RWPE2 (cell line): ENCODE measurements around the gene ALOX5AP.

ENCODE experiments used
- ATAC-seq: fragments of 200-7000 bp; cut with Tn5 transposase; 3 replicates; pipeline ENCODE4 v1.9.1; 2021; ENCODE audit warnings: low read depth
- DNase-seq: peaks from one replicate; pipeline ENCODE4 v3.0.0-alpha.2; 2020; ENCODE audit warnings: low spot score
- H3K27ac ChIP-seq: fragments of 450-650 bp; 2 replicates; pipeline ENCODE4 v1.5.1; 2017; ENCODE audit warnings: mild to moderate bottlenecking; ENCODE audit not compliant: poor library complexity, severe bottlenecking
- H3K27me3 ChIP-seq: fragments of 250-450 bp; sonication (Bioruptor Pico); 2 replicates; pipeline ENCODE4 v1.5.1; 2021; ENCODE audit warnings: mild to moderate bottlenecking, moderate library complexity; ENCODE audit not compliant: insufficient read depth, poor library complexity, severe bottlenecking
- H3K36me3 ChIP-seq: fragments of 250-450 bp; sonication (Bioruptor Pico); 2 replicates; pipeline ENCODE4 v1.5.1; 2020; ENCODE audit warnings: low read depth, mild to moderate bottlenecking, moderate library complexity
- H3K4me1 ChIP-seq: fragments of 250-450 bp; sonication (Bioruptor Pico); 2 replicates; pipeline ENCODE4 v1.5.1; 2021; ENCODE audit warnings: mild to moderate bottlenecking, moderate library complexity; ENCODE audit not compliant: insufficient read depth, poor library complexity, severe bottlenecking
- H3K4me3 ChIP-seq: fragments of 250-450 bp; sonication (Bioruptor Pico); 2 replicates; pipeline ENCODE4 v1.5.1; 2021; ENCODE audit warnings: mild to moderate bottlenecking, moderate library complexity; ENCODE audit not compliant: severe bottlenecking
- H3K9me3 ChIP-seq: fragments of 250-450 bp; sonication (Bioruptor Pico); 2 replicates; pipeline ENCODE4 v1.5.1; 2021; ENCODE audit warnings: mild to moderate bottlenecking, moderate library complexity; ENCODE audit not compliant: severe bottlenecking
- CTCF ChIP-seq: fragments of 450-650 bp; IDR thresholded peaks from one replicate; pipeline ENCODE4 v1.5.1; 2017; ENCODE audit warnings: mild to moderate bottlenecking, moderate library complexity; ENCODE audit not compliant: poor library complexity, severe bottlenecking

ALOX5AP gene

DNA sequence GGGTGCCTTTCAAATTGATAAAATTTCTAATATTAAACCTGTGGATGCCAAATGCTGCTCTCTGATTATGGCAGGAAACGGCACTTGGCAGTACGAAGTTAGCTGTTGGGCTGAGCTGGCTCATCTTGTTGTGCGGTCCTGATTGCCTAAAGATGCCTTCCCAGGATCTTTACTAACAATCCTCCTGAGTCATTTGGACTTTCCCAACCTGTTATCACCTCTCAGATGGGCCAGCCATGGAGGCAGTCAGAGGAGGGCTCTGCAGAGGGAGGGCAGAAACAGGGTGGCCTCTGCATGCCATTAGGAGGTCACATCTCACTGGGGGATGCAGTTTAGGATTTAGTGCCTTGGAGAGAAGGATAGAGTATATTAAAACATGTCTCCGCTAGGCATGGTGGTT, 27.3 kb downstream of the ALOX5AP start:
- no peak overlapping the region for H3K27ac ChIP-seq
- H3K9me3 ChIP-seq, result no peaks in the 10 kb centered on the region
- DNase-seq (no peak), ATAC-seq (no peak)
- H3K4me1 ChIP-seq, result no peaks in the 10 kb centered on the region
- H3K4me3 ChIP-seq, result no peak overlapping the region
- no peaks in the 10 kb centered on the region for H3K27me3 ChIP-seq
- TF ChIP-seq CTCF, result no peak
- no peaks in the 10 kb centered on the region for H3K36me3 ChIP-seq

DNA sequence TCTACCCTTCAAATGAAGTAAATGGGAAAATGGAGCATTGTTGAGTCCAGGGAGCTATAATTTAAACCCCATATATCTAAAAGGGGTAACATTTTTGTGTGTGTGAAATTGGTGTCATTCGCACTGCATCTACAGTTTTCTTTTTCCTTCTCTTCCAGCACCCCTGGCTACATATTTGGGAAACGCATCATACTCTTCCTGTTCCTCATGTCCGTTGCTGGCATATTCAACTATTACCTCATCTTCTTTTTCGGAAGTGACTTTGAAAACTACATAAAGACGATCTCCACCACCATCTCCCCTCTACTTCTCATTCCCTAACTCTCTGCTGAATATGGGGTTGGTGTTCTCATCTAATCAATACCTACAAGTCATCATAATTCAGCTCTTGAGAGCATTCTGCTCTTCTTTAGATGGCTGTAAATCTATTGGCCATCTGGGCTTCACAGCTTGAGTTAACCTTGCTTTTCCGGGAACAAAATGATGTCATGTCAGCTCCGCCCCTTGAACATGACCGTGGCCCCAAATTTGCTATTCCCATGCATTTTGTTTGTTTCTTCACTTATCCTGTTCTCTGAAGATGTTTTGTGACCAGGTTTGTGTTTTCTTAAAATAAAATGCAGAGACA, 28.6 kb downstream of the ALOX5AP start:
- DNase-seq (no peak), ATAC-seq (no peak)
- H3K27me3 ChIP-seq, result no peaks in the 10 kb centered on the region
- no peaks in the 10 kb centered on the region for H3K4me1 ChIP-seq
- H3K27ac ChIP-seq, result no peak overlapping the region
- no peak overlapping the region for H3K4me3 ChIP-seq
- TF ChIP-seq CTCF, result no peak
- H3K9me3 ChIP-seq, result no peaks in the 10 kb centered on the region
- no peaks in the 10 kb centered on the region for H3K36me3 ChIP-seq

- no peak for TF ChIP-seq CTCF
- no peak for ATAC-seq
- no peak for DNase-seq
Observed at GRCh38 chr13:30766231-30766630, 30.9 kb downstream of the ALOX5AP start.

DNA sequence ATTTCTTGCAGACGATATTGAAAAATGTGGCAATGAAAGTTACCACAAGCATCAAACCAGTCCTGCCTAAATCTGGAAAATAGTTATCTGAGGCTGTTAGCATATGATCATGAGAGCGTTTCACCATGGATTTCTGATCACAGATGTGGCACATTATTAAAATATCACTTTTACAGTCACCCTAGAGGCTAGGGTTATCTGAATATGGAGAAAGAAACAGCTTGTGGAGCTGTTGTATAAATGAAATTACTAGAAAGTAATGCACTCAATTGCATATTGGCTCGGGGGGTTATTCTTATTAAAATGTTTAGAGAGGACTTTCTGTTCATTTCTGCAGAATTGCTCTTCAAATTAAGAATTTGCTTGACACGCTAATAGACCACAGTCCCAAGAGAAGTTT, 35.6 kb downstream of the ALOX5AP start:
- Histone ChIP-seq H3K9me3 (no peaks in the 10 kb centered on the region), H3K27ac (no peak overlapping the region), H3K27me3 (no peaks in the 10 kb centered on the region), H3K36me3 (no peaks in the 10 kb centered on the region), H3K4me1 (no peaks in the 10 kb centered on the region), H3K4me3 (no peak overlapping the region)
- no peak for DNase-seq
- no peak for TF ChIP-seq CTCF
- no peak for ATAC-seq

More at GRCh38 chr13:30766231-30766630, 30.9 kb downstream of the ALOX5AP start:
- Histone ChIP-seq H3K9me3 (no peaks in the 10 kb centered on the region), H3K4me1 (no peaks in the 10 kb centered on the region), H3K27ac (no peak overlapping the region), H3K36me3 (no peaks in the 10 kb centered on the region), H3K27me3 (no peaks in the 10 kb centered on the region), H3K4me3 (no peak overlapping the region)

- no peak for TF ChIP-seq CTCF
- no peak overlapping the region for H3K27ac ChIP-seq
Observed at GRCh38 chr13:30773561-30773960, 38.2 kb downstream of the ALOX5AP start.

More at GRCh38 chr13:30773561-30773960, 38.2 kb downstream of the ALOX5AP start:
- Histone ChIP-seq H3K9me3 (no peaks in the 10 kb centered on the region), H3K4me1 (no peaks in the 10 kb centered on the region), H3K27me3 (no peaks in the 10 kb centered on the region), H3K4me3 (no peak overlapping the region), H3K36me3 (no peaks in the 10 kb centered on the region)
- no peak for ATAC-seq
- no peak for DNase-seq
